DMS114 treated with DMSO at 0.1 percent for 48 hours (cell line): ENCODE measurements around the gene NEDD9.

Source experiments
- DNase-seq: peaks from one replicate; lab custom pipeline; 2025; ENCODE audit not compliant: unreplicated experiment; lab: John Stamatoyannopoulos, UW

NEDD9 gene

GRCh38 chr6:11236076-11236750, 3.7 kb upstream of the NEDD9 start:
- DNase-seq, result no peak

- no peak for DNase-seq
These were observed 2.6 kb upstream of the NEDD9 start for GRCh38 chr6:11235062-11235461.

GRCh38 chr6:11233673-11234573, 1.5 kb upstream of the NEDD9 start:
- no peak for DNase-seq

- no peak for DNase-seq
These were observed 530 bp upstream of the NEDD9 start for GRCh38 chr6:11232770-11233626.

- DNase-seq, result no peak
These were observed 790 bp downstream of the NEDD9 start for GRCh38 chr6:11231564-11232192.

- no peak for DNase-seq
These were observed 1.4 kb downstream of the NEDD9 start for GRCh38 chr6:11231108-11231463.

- no peak for DNase-seq
These were observed 2.0 kb downstream of the NEDD9 start for GRCh38 chr6:11230158-11231107.

GRCh38 chr6:11229655-11230046, 2.8 kb downstream of the NEDD9 start:
- no peak for DNase-seq

GRCh38 chr6:11228935-11229654, 3.4 kb downstream of the NEDD9 start:
- DNase-seq, result no peak

- no peak for DNase-seq
These were observed 4.8 kb downstream of the NEDD9 start for GRCh38 chr6:11227698-11228097.

GRCh38 chr6:11226005-11226404, 6.5 kb downstream of the NEDD9 start:
- DNase-seq, result no peak

- DNase-seq, result no peak
These were observed 7.5 kb downstream of the NEDD9 start for GRCh38 chr6:11224966-11225463.

- no peak for DNase-seq
These were observed 8.1 kb downstream of the NEDD9 start for GRCh38 chr6:11224252-11224965.

GRCh38 chr6:11223286-11223864, 9.1 kb downstream of the NEDD9 start:
- DNase-seq, result no peak

GRCh38 chr6:11222385-11223277, 9.8 kb downstream of the NEDD9 start:
- DNase-seq, result no peak

GRCh38 chr6:11221623-11222384, 10.7 kb downstream of the NEDD9 start:
- DNase-seq, result no peak
